ENCODE results near the gene GPD1.

Gene GPD1

DNA sequence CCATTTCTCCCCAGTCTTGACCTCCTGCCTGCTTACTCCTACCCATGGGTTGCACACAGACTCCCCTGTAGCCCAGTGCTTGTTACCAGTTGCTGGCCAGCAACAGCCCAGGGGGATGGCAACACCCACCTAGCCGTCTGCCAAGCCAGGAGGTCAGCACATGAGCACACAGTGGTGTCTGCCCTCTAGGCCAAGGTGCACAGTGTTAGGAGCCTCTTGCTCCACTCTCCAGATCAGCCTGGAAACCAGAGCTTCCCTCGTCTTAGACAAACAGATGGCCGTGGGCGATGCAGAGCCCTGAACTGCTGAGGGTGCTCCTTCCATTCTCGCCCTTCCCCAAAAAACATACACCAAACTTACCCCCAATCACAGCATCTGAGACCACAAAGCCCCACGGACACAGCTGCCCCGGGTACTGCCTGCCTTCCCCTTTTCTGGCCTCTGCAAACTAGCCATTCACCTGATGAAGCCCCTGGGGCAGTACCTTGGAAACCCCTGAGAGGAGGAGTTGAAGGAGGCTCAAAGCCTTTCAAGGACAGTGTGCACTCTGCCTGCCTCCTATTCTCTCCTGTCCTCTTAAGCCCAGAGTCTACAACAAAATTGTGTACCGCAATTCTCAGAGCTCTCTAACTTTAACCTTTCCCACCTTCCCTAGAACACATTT lies 1.0 kb upstream of the GPD1 start:
- DNase-seq: no peak

DNA sequence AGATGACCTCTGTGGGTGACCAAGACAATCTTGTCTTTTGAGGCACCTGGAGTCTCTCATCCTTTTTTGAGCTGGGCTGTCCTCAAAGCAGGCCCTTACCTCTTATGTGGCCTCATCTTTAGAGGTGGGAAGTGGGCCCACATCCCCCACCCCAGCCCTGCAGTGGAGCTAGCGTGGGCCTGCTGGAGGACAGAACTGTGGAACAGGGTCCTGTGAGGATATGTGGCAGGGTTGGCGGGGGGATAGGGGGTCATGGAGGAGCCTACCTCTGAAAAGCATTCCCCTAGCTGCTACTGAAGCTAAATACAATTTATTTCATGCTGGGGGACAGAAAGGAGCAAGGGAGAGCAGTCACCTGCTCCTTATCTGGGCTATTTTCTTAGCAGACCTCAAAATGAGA lies 457 bp upstream of the GPD1 start:
- DNase-seq: no peak

DNA sequence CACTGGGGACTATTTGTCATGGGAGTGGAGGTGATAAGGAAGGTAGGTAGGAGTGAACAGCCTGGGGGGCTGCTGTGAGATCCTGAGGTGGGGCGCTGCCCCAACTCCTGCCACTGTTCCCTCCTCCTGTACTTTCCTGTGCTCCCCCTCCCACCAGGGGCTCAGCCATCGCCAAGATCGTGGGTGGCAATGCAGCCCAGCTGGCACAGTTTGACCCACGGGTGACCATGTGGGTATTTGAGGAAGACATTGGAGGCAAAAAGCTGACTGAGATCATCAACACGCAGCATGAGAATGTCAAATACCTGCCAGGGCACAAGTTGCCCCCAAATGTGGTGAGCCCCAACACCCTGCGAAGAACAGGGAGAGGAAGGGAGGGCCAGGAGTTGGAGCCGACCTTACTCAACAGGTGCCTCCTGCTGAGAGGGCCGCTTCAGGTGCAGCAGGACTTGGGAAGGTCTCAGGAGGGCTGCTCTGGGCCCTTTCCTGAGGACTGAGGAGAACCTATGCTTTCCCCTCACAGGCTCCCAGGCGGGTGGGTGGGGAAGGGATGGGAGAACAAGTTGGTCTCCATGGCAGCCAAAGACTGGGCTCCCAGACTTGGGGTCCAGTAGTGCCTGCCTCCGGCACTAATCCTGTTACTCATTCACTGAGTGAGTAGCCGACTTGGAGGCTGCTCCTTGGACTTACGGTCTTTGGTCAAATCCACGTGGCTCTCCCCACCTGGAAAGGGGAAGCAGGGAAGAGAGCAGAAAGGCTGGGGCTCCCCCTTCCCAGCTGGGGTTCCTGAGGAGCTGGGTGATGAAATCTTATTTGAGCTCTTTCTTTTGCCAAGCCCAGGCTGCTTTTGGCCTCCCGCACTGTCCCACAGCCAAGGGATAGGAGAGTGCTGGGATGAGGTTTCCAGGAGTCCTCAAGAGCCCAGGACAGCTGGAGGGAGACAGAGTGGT lies 884 bp downstream of the GPD1 start:
- DNase-seq: no peak

DNA sequence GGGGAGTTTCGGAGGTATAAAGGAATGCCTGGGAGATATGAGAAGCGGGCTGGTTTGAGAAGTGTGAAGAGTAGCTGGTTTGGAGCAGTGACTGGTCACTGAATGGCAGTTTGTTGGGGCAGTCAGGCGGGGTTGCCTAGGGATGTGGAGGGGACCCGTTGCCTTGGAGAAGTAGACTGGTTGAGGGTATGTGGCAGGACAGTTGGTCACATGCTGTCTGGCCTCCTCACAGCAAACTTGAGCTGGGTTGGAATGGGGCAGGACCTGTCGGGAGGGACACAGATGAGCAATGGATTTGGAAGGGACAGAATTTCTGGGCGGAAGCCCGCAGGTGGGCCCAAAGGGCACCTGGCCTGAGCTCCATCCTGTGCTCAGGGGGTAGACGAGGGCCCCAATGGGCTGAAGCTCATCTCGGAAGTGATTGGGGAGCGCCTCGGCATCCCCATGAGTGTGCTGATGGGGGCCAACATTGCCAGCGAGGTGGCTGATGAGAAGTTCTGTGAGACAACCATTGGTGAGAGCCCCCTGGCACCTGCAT lies 2.2 kb downstream of the GPD1 start:
- DNase-seq: no peak

DNA sequence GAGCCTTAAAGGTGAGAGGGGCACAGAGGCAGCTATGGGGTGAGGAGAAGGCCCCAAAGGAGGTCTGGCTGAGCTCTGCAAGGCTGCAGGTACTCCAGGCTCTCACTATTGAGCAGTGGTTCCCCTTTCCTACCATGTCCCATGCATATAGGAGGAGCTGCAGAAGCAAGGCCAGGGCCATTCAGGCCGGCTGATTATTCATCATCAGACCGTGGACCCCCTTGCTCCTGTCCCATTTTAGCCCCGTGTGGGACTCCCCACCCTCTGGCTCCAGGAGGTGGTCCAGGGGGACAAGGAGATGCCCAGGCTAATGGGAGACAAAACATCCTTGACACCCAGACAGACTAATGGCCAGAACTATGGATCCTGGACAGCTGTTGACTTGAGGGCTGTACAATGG lies 3.1 kb downstream of the GPD1 start:
- DNase-seq: no peak

DNA sequence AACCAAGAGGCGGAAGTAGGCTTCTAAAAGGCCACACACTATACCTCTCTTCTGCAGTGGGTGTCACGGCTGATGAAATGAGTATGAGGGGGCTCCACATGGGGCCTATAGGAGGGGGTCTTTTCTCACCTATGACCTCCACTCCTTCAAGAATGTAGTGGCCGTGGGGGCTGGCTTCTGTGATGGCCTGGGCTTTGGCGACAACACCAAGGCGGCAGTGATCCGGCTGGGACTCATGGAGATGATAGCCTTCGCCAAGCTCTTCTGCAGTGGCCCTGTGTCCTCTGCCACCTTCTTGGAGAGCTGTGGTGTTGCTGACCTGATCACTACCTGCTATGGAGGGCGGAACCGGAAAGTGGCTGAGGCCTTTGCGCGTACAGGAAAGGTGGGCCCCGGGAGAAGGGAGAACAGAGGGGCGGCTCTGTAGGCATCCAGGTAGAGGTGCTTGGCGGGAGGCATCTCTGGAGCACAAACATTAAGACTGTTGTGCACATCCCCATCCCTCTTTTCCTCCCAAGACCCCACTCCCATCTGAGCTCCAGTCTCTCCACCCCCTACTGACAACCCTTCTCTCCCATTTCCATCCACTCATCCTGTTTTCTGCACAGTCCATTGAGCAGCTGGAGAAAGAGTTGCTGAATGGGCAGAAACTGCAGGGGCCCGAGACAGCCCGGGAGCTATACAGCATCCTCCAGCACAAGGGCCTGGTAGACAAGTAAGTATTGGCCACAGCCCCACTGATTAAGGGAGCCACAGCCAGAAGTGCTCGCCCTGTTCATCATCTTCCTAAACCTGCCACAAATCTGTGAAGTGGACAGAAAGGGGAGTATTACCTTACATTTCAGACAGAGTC lies 3.8 kb downstream of the GPD1 start:
- no peak for DNase-seq

DNA sequence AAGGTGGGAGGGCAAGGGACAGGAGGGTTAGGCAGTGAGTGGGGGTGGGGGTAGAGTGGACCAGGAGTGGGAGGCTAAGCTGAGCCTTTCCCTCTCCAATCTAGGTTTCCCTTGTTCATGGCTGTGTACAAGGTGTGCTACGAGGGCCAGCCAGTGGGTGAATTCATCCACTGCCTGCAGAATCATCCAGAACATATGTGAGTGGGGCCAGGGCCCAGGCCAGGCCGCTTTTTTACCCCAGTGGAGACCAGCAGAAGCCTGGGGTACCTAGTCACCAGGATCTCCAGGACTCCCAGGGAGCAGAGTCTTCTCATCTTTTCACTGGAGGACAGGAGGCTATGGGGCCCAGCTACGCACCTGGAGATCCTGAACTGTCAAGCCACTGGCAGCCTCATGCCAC lies 5.5 kb downstream of the GPD1 start:
- no peak for DNase-seq

DNA sequence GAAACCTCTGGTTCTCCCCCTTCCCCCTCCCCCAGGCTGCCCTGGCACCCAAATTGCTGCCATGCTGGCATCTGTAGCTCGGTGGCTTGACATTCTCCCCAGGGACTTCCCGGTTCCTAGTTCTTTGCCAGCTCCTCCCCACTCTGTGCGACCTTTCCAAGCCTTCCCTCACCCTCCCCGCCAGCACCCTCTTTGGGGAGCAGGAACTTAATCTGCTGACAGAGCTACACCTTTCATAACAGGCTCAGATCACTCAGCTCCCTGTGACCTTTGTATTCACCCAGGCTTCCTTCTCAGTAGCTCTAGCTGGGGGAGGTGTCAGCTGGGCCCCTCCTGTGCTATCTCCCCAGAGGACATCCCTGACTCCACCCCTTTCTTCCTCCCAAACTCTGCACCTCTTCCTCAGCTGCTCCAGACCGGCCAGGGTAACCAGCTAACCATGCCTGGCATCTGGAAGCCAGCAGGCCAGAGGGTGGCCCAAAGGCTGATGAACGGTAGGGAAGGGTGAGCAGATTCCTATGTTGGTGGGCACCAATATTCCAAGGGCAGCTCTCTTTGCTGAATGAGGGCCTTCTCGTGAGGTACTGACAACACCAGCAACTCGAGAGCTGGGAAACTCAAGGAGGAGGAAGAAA lies 6.4 kb downstream of the GPD1 start:
- DNase-seq: no peak

DNA sequence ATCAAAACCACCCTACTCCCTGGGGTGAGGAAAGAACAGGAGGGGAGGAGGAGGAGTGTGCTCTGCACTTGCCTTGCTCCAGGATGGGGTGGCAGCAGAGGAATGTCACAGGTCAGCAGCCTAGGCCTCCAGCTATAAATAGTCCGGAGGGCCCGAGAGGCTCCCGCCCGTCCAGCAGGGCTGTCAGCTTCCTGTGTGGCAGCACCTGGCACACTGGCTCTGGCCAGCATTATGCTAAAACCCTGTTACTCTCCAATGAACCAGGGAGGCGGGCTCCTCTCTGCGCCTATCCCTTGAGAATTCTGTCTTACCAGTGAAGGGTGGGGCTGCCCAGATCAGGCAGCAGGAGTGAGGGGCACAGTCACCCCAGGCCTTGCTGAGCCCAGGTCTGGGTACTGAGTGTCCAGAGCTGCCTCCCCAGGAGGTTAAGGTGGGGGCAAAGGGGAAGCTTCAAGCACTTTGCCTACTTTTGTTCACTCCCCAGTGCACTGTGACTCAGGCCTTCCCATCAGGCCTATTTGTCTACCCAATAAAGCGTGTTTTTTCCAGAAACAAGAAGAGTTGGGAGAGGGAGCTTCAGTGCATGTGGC lies 7.0 kb downstream of the GPD1 start:
- no peak for DNase-seq

DNA sequence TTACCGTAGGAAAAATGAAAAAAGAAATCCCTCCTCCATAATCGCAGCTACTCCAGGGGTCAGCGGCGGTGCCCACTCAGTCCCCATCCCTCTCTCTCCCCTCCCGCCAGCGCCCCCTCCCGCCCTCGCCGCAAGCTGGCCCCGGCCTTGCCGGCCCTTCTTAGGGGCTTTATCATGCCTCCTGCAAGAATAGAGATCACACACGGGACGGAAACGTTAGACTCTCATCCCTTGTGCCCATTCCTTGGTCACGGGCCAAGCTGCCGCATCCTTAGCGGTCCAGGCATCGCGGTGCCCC lies 7.5 kb downstream of the GPD1 start:
- DNase-seq: no peak

DNA sequence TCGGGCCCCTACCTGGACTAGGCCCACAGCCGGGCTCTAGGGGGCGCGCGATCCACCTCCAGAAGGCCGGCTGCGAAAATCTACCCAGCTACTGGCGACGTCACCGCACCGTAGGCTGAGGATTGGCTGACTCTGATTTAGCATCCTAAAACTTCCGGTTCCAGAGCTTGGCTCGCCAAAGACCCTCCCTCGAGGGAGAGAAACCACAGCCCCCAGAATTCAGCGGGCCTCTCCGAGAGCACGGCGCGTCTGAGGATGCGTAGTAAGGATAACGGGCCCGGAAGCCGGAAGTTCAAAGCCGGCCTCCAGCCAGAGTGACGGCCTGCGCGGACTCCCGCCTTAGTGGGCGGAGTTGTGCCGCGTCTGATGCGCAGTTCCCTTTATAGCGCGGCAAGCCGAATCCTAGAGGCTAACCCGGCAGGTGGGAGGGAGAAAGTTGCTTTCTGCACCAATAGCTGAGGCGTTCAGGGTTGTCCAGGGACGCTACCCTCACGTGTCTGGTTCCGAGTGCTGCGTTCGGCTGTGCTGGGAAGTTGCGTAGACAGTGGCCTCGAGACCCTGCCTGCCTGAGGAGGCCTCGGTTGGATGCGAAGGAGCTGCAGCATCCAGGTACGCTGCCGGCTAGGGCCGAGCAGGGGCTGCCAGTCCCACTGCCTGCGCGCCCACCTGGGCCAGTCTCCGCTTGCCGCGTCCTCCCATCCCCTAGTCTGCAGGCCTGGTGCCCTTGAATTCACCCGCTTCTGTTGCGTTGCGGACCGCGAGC lies 8.1 kb downstream of the GPD1 start, which contains the start of gene COX14:
COX14 (plus strand) TSS at position 544 of the 763 bp plus-strand sequence. CDS start 7,808 bp downstream, outside the sequence.
- peak; percentile 100 for DNase-seq

DNA sequence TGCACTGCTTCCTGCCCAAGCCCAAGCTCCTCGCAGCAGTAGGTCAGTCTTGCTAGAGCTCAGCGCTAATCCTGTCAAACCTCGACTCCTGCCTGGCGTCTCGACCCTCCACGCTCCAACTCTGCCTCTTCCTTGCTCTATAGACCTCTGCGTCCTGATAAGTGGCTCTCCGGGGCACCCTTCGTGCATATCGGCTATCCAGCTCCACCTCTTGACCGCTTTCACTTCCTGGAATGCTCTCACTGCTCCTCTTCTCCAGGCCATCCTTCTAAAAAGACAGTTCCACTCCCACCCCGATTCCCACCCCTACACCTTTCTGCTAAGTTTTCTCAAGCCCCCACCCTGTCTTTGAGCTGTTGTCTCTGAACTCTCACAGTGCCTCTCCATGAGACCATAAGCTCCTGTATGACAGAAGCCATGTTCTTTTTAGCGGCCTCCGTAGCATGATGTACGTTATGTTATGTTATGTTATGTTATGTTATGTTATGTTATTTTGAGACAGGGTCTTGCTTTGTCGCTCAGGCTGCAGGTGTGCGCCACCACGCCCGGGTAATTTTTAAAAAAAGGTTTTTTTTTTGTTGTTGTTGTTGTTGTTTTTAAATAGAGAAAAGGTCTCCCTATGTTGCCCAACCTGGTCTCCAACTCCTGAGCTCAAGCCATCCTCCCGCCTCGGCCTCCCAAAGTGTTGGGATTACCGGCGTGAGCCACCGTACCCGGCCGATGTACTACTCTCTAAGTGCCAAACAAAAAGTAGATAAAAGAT lies 8.8 kb downstream of the GPD1 start:
- DNase-seq: no peak

DNA sequence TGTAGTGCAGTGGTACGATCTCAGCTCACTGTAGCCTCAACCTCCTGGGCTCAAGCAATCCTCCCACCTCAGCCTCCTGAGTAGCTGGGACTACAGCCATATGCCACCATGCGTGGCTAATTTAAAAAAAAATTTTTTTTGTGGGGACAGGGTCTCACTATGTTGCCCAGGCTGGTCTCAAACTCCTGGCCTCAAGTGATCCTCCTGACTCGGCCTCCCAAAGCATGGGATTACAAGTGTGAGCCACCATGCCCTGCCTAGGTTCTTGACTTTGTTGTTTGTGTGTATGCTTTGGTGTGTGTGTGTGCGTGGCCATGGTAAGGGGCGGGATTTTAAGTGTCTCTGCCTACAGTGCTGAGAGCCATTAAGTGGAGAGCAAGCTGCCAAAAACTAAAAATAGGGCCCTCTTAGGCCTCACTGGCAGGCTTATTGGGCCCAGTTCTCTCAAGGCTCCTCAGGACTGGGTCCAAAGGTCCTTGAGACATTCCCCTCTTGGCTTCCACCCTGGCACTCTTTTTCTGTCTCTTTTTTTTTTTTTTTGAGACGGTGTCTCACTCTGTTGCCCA lies 13.3 kb downstream of the GPD1 start:
- DNase-seq: no peak

DNA sequence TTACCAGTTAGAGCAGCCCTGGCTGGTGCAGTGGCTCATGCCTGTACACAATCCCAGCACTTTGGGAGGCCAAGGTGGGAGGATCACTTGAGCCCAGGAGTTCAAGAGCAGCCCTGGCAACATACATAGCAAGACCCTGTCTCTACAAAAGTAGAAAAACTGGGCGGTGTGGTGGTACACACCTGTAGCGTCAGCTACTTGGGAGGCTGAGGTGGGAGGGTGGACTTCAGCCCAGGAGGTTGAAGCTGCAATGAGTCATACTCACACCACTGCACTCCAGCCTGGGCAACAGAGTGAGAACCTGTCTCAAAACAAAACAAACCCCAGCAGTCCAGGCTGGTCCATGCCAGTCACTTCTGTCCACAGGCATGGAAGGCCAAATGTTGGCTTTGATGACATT lies 15.6 kb downstream of the GPD1 start:
- DNase-seq: no peak

DNA sequence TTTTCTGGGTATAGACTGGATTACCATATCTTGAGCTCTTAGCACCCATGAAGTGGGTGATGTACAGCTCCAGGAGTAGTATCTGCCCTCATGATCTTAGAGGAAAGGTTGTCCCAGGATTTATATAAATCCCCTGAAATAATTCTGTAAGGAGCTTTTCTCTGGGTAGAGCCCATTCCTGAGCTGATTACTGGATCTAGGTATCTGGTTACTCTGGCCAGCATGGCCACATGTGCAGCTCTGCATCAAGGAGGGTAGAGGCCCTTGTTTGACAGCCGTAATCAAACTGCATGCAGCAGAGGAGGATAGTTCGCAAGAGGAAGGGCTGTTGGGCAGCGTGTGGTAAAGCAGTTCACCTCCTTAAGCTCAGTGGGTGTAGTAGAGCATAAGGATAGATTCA lies 16.7 kb downstream of the GPD1 start:
- DNase-seq: no peak

DNA sequence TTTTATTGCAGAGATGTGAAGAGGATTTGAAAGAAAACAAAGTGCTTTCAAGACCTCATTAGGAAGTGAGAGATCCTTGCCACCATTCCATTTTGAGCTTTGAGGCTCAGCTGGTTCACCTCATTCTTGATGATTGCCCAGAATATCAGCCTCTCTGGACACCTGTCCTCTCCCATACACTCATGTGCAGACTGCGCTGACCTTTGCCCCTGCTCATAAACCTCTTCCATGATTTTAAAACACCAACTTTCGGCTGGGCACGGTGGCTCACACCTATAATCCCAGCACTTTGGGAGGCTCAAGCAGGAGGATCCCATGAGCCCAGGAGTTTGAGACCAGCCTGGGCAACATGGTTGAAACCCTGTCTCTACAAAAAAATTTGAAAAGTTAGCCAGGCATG lies 17.1 kb downstream of the GPD1 start:
- DNase-seq: no peak

DNA sequence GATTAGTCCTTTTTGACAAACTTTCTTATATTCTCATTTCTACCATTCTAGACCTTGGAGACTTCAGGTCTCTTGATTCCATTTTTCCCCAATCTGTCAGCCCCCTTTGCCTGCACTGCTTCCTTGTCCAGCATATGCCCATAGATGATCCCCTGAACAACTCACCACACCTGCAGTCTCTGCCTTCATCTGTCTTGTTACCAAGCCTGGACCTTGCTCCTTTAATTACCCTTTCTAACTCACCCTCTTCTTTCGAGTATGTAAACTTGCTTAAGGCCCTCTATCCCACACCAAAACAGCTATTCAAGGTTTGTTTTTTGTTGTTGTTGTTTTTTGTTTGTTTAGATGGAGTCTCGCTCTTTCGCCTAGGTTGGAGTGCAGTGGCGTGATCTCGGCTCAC lies 17.8 kb downstream of the GPD1 start:
- no peak for DNase-seq

DNA sequence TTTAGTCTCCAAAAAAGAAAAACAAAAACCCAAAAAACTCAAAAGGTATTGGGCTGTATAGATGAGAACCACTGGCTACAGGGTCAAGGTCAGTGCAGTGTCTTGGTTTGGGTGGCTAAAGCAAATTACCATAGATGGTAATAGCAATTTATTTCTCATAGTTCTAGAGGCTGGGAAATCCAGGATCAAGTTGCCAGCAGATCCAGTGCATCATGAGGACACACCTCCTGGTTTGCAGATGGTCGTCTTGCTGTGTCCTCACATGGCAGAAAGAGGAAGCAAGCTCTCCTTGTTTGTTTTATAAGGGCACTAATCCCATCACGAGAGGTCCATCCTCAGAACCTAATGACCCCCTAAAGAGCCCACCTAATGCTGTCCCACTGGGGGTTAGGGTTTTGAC lies 19.4 kb downstream of the GPD1 start:
- no peak for DNase-seq

DNA sequence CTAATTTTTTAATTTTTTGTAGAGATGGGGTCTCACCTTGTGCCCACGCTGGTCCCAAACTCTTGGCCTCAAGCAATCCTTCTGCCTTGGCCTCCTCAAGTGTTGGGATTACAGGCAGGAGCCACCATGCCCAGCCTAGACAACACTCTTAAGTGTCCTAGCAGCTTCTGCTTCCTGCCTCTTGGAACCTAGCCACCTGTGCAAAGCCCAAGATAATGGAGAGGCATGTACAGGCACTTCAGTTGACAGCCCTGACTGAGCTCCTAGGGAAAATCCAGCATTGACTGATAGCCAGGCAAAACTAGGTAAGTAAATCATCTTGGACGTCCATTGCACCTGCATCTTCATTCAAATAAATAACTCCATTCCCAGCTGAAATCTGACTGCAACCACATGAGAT lies 23.7 kb downstream of the GPD1 start:
- no peak for DNase-seq

DNA sequence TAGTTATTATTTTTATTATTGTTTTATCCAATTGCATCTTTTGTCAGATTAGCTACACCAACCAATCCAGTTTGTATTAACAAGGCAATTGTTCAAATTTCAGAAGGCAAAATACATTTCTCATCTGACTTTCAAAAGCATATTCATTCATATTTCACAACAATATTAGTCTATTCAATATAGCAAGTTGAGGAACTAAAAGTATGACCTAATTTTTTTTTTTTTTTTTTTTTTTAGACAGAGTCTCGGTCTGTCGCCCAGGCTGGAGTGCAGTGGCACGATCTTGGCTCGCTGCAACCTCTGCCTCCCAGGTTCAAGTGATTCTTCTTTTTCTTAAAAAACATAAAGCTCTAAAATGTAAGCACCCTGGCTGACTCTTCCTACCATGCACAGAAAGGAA lies 25.5 kb downstream of the GPD1 start:
- DNase-seq: no peak
